HepG2 (cell line): ENCODE measurements around the gene FNDC4. TPM values are rescaled to one million over a fixed set of nuclear protein-coding genes. Genes with fewer than 3 reads are reported as not detected.

Source experiments
- ATM ChIP-seq: fragments of 450-650 bp; IDR thresholded peaks from 2 replicates; pipeline ENCODE4 v1.7.1; 2017; ENCODE audit warnings: mild to moderate bottlenecking, borderline replicate concordance
- ATRX ChIP-seq: sonication (generic); formaldehyde crosslinking; IDR thresholded peaks from 2 replicates; pipeline ENCODE4 v1.4.0; 2020; ENCODE audit warnings: missing genetic modification reagents, borderline replicate concordance
- CCDC6 ChIP-seq: sonication (generic); formaldehyde crosslinking; IDR thresholded peaks from 2 replicates; pipeline ENCODE4 v1.8.1; 2022; ENCODE audit warnings: mild to moderate bottlenecking, missing genetic modification reagents, moderate library complexity
- ESRRA ChIP-seq: sonication (generic); formaldehyde crosslinking; IDR thresholded peaks from 2 replicates; pipeline ENCODE4 v1.5.1; 2020; ENCODE audit warnings: mild to moderate bottlenecking, low read depth, missing genetic modification reagents
- ETV6 ChIP-seq: sonication (generic); formaldehyde crosslinking; conservative IDR thresholded peaks from 2 replicates; pipeline ENCODE4 v1.4.0; 2020; ENCODE audit warnings: missing genetic modification reagents
- FOXK1 ChIP-seq: sonication (generic); formaldehyde crosslinking; IDR thresholded peaks from 2 replicates; pipeline ENCODE4 v1.4.0; 2020; ENCODE audit warnings: low read depth, missing genetic modification reagents, borderline replicate concordance
- FOXO1 ChIP-seq: sonication (generic); formaldehyde crosslinking; IDR thresholded peaks from 2 replicates; pipeline ENCODE4 v1.4.0; 2020; ENCODE audit warnings: missing genetic modification reagents
- GTF3A ChIP-seq: sonication (generic); formaldehyde crosslinking; conservative IDR thresholded peaks from 2 replicates; pipeline ENCODE4 v1.4.0; 2020; ENCODE audit warnings: mild to moderate bottlenecking, missing genetic modification reagents
- GZF1 ChIP-seq: sonication (generic); formaldehyde crosslinking; IDR thresholded peaks from 2 replicates; pipeline ENCODE4 v1.5.1; 2020; ENCODE audit warnings: mild to moderate bottlenecking, missing genetic modification reagents
- HMG20B ChIP-seq: conservative IDR thresholded peaks from 2 replicates; pipeline ENCODE4 v1.6.1; 2016; ENCODE audit warnings: missing genetic modification reagents, missing compliant biosample characterization
- KLF13 ChIP-seq: sonication (generic); formaldehyde crosslinking; IDR thresholded peaks from 2 replicates; pipeline ENCODE4 v1.4.0; 2020; ENCODE audit warnings: mild to moderate bottlenecking, missing genetic modification reagents
- NCOA2 ChIP-seq: sonication (generic); formaldehyde crosslinking; IDR thresholded peaks from 2 replicates; pipeline ENCODE4 v1.8.0; 2022; ENCODE audit warnings: inconsistent platforms
- NR2C2 ChIP-seq: sonication (generic); formaldehyde crosslinking; IDR thresholded peaks from 2 replicates; pipeline ENCODE4 v1.4.0; 2020; ENCODE audit warnings: missing genetic modification reagents, mild to moderate bottlenecking, moderate library complexity, borderline replicate concordance
- SSRP1 ChIP-seq: IDR thresholded peaks from 2 replicates; pipeline ENCODE4 v1.6.1; 2016; ENCODE audit warnings: control low read depth
- TAF1 ChIP-seq: sonication (generic); formaldehyde crosslinking; IDR thresholded peaks from 2 replicates; pipeline ENCODE4 v1.4.0; 2020; ENCODE audit warnings: missing genetic modification reagents
- TARDBP ChIP-seq: sonication (generic); formaldehyde crosslinking; IDR thresholded peaks from 2 replicates; pipeline ENCODE4 v1.8.0; 2022; ENCODE audit warnings: mild to moderate bottlenecking, missing genetic modification reagents
- TBX2 ChIP-seq: sonication (generic); formaldehyde crosslinking; IDR thresholded peaks from 2 replicates; pipeline ENCODE4 v1.5.0; 2020; ENCODE audit warnings: missing genetic modification reagents, mild to moderate bottlenecking, borderline replicate concordance
- TCF12 ChIP-seq, 2 experiments: fragments of 450-650 bp in 1 of 2; sonication (generic) in 1 of 2; formaldehyde crosslinking in 1 of 2; IDR thresholded peaks; 2 replicates each; pipeline versions ENCODE4 v1.6.1 to v1.8.0; 2017 to 2022; ENCODE audit warnings: antibody characterized with exemption in 1 of 2, mild to moderate bottlenecking in 1 of 2, missing genetic modification reagents in 1 of 2, moderate library complexity in 1 of 2
- THAP11 ChIP-seq: IDR thresholded peaks from 2 replicates; pipeline ENCODE4 v1.6.1; 2016; ENCODE audit warnings: missing biosample characterization, missing genetic modification reagents
- ZNF24 ChIP-seq: fragments of 450-650 bp; IDR thresholded peaks from 2 replicates; pipeline ENCODE4 v1.6.1; 2017; ENCODE audit warnings: antibody characterized with exemption, mild to moderate bottlenecking
- ZNF251 ChIP-seq: sonication (generic); formaldehyde crosslinking; IDR thresholded peaks from 2 replicates; pipeline ENCODE4 v1.9.0; 2021; ENCODE audit warnings: mild to moderate bottlenecking, missing genetic modification reagents
- ZNF275 ChIP-seq: sonication (generic); formaldehyde crosslinking; IDR thresholded peaks from 2 replicates; pipeline ENCODE4 v1.8.0; 2022; ENCODE audit warnings: missing genetic modification reagents, mild to moderate bottlenecking, inconsistent platforms, borderline replicate concordance
- ZNF350 ChIP-seq: sonication (generic); formaldehyde crosslinking; IDR thresholded peaks from 2 replicates; pipeline ENCODE4 v1.4.0; 2020; ENCODE audit warnings: mild to moderate bottlenecking, low read depth, missing genetic modification reagents, borderline replicate concordance
- ZNF431 ChIP-seq: sonication (generic); formaldehyde crosslinking; IDR thresholded peaks from 2 replicates; pipeline ENCODE4 v1.9.0; 2022; ENCODE audit warnings: missing genetic modification reagents, low read depth, mild to moderate bottlenecking, borderline replicate concordance
- ZNF441 ChIP-seq: sonication (generic); formaldehyde crosslinking; IDR thresholded peaks from 2 replicates; pipeline ENCODE4 v1.7.0; 2021; ENCODE audit warnings: missing genetic modification reagents, borderline replicate concordance
- ZNF451 ChIP-seq: sonication (generic); formaldehyde crosslinking; IDR thresholded peaks from 2 replicates; pipeline ENCODE4 v1.5.0; 2020; ENCODE audit warnings: mild to moderate bottlenecking, missing genetic modification reagents
- ZNF484 ChIP-seq: sonication (generic); formaldehyde crosslinking; IDR thresholded peaks from 2 replicates; pipeline ENCODE4 v1.5.1; 2020; ENCODE audit warnings: mild to moderate bottlenecking, low read depth, missing genetic modification reagents, borderline replicate concordance
- ZNF660 ChIP-seq: sonication (generic); formaldehyde crosslinking; IDR thresholded peaks from 2 replicates; pipeline ENCODE4 v1.5.1; 2020; ENCODE audit warnings: mild to moderate bottlenecking, low read depth, missing genetic modification reagents, borderline replicate concordance
- ZNF678 ChIP-seq: sonication (generic); formaldehyde crosslinking; IDR thresholded peaks from 2 replicates; pipeline ENCODE4 v1.4.0; 2020; ENCODE audit warnings: mild to moderate bottlenecking, missing genetic modification reagents
- polyA plus RNA-seq, 8 experiments: library from polyadenylated mRNA; depleted of rRNA in 3 of 8; stranded (reverse) in 7 of 8; unstranded in 1 of 8; fragments of >200 nt; fragmentation: Illumina TruSeq in 4 of 8; extraction: Trizol in 4 of 8; gene quantifications; 2 replicates each; pipeline versions ENCODE4 v1.2.1 to v1.2.3, GENCODE V29; 2011 to 2016; ENCODE audit warnings: low read depth in 4 of 8, missing spikeins in 1 of 8, mixed read lengths in 1 of 8; ENCODE audit not compliant: insufficient read depth in 1 of 8
- total RNA-seq, 5 experiments: library from RNA; depleted of rRNA; stranded (reverse); fragments of >200 nt; fragmentation: Illumina TruSeq; extraction: Trizol; gene quantifications; 2 replicates each; pipeline ENCODE4 v1.2.3, GENCODE V29; 2016; ENCODE audit warnings: low read depth in 1 of 5

FNDC4 gene
- total and polyA plus RNA-seq, 2 of the 13 experiments (the other 11 are each of a cell fraction or from before 2014, with no cell fraction given), result 9.0 to 17.4 TPM

DNA sequence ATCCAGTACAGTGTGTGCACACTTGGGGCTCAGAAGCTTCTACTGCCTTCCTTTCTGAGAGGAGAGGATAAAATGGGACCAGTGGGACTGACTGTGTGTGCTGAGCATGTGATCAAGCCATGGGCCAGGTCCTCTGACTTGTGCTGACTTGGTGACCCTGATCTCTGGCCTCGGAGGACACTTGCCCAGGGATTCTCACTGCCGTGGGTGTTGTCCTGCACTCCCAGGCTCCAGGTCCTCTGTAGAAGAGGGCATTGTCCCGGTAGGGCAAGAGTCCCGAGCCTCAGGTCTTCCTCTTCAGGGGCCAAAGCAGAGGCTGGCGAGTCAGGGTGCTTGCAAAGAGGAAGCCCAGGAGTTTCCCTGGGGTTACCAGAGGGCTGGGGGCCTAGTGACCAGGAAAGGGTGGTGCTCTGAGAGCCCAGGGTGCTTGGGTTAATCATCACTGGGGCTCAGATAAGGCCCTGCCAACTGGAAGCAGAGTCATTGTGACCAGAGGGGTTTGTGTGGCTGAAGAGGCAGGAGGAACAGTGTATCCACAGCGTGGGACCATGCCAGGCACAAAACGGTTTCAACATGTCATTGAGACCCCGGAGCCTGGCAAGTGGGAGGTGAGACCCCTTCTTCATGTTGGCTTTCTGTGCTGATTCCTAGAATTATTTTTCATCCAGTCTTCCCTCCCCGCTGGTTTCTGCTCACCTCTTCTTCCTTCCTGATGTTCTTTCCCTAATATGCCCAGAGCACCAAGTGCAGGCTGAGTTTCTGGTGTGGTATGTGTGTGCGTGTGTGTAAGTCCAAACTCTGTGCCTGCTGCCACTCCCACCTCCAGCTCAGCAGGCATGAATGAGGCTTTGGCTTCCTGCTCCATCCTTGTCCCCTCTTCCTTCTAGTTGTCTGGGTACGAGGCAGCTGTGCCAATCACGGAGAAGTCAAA lies 1.6 kb upstream of the FNDC4 start, which contains the start of gene GCKR (continued):
- TF ChIP-seq ETV6 (no peak), ZNF484 (CRISPR knock-in tag) (no peak), TBX2 (CRISPR knock-in tag) (peak; percentile 90), THAP11 (peak; percentile 30; the same call in 1 of the 2 replicates), NR2C2 (CRISPR knock-in tag) (no peak; the same call in 1 of the 2 replicates), SSRP1 (CRISPR knock-in tag) (0 out of 2 replicates have a peak, but pooled peaks have one; percentile 24), ATRX (no peak), ZNF451 (CRISPR knock-in tag) (peak; percentile 81; the same call in 1 of the 2 replicates), TCF12 (IDR thresholded peaks at IDR 0.05) (no peak), TCF12 (CRISPR knock-in tag; IDR thresholded peaks at IDR 0.05) (no peak; the same call in 1 of the 2 replicates), GTF3A (no peak), ZNF275 (CRISPR knock-in tag) (0 out of 2 replicates have a peak, but pooled peaks have one; percentile 3), ZNF24 (no peak; the same call in 1 of the 2 replicates), HMG20B (CRISPR knock-in tag) (no peak), ESRRA (peak; percentile 92), KLF13 (peak; percentile 93; the same call in 1 of the 2 replicates), ZNF441 (CRISPR knock-in tag) (peak; percentile 17; the same call in 1 of the 2 replicates), ATM (no peak), TARDBP (CRISPR knock-in tag) (peak; percentile 88), TAF1 (CRISPR knock-in tag) (peak; percentile 84), NCOA2 (CRISPR knock-in tag) (peak; percentile 68; the same call in 1 of the 2 replicates), ZNF431 (CRISPR knock-in tag) (peak; percentile 27; the same call in 1 of the 2 replicates), FOXO1 (CRISPR knock-in tag) (peak; percentile 19; the same call in 1 of the 2 replicates), ZNF678 (no peak), ZNF350 (peak; percentile 96; the same call in 1 of the 2 replicates), ZNF660 (CRISPR knock-in tag) (no peak), FOXK1 (CRISPR knock-in tag) (peak; percentile 25; the same call in 1 of the 2 replicates), CCDC6 (CRISPR knock-in tag) (0 out of 2 replicates have a peak, but pooled peaks have one; percentile 95), ZNF251 (CRISPR knock-in tag) (no peak), GZF1 (CRISPR knock-in tag) (no peak)
